Skin of body (tissue), 2 donors: ENCODE data around the gene DCAF6. TPM values are rescaled to one million over a fixed set of nuclear protein-coding genes. Genes with fewer than 3 reads are reported as not detected.

Experiments
- DNase-seq: peaks from one replicate; lab custom pipeline; 2025; lab: John Stamatoyannopoulos, UW
- total RNA-seq: library from RNA; depleted of rRNA; stranded (reverse); fragments of >200 nt; gene quantifications from one replicate; pipeline ENCODE4 v1.2.3, GENCODE V29; 2014

The DCAF6 gene
- total RNA-seq, 1 donor from 2014 or later = 67.0 TPM

GRCh38 chr1:168084396-168085231, 148.1 kb downstream of the DCAF6 start:
- DNase-seq = peak; percentile 12

GRCh38 chr1:168085401-168085872, 149.0 kb downstream of the DCAF6 start:
- DNase-seq = peak; percentile 14

GRCh38 chr1:168086438-168086837, 150.0 kb downstream of the DCAF6 start:
- no peak for DNase-seq

GRCh38 chr1:168087696-168088095, 151.2 kb downstream of the DCAF6 start:
- DNase-seq = no peak

GRCh38 chr1:168088511-168089325, 152.2 kb downstream of the DCAF6 start:
- no peak for DNase-seq

- DNase-seq = no peak
Observed at GRCh38 chr1:168089326-168089978, 153.0 kb downstream of the DCAF6 start.

GRCh38 chr1:168089979-168090337, 153.5 kb downstream of the DCAF6 start:
- no peak for DNase-seq

GRCh38 chr1:168090395-168090794, 153.9 kb downstream of the DCAF6 start:
- no peak for DNase-seq

- DNase-seq = no peak
Observed at GRCh38 chr1:168091063-168091462, 154.6 kb downstream of the DCAF6 start.

- DNase-seq = no peak
Observed at GRCh38 chr1:168091720-168092550, 155.5 kb downstream of the DCAF6 start.

GRCh38 chr1:168092566-168093355, 156.3 kb downstream of the DCAF6 start:
- no peak for DNase-seq

- DNase-seq = no peak
Observed at GRCh38 chr1:168093616-168094015, 157.1 kb downstream of the DCAF6 start.

GRCh38 chr1:168095476-168095875, 159.0 kb downstream of the DCAF6 start:
- no peak for DNase-seq

- DNase-seq = no peak
Observed at GRCh38 chr1:168096296-168097165, 160.0 kb downstream of the DCAF6 start.

- DNase-seq = no peak
Observed at GRCh38 chr1:168097921-168098528, 161.5 kb downstream of the DCAF6 start.

GRCh38 chr1:168098534-168099320, 162.2 kb downstream of the DCAF6 start:
- DNase-seq = no peak

GRCh38 chr1:168099337-168099801, 162.9 kb downstream of the DCAF6 start:
- no peak for DNase-seq
